ENCODE measurements around the gene UNC13A.

Gene UNC13A

GRCh38 chr19:17658666-17659065, 29.5 kb downstream of the UNC13A start:
- H3K27me3 ChIP-seq (replicated peaks), result no peaks in the 10 kb centered on the region
- DNase-seq, result no peak
- no peak overlapping the region for H3K4me3 ChIP-seq (ENCODE audit: low read depth, low read length)
- H3K36me3 ChIP-seq (replicated peaks), result no peaks in the 10 kb centered on the region
- H3K27ac ChIP-seq, result no peak overlapping the region
- TF ChIP-seq CTCF (IDR thresholded peaks at IDR 0.05; ENCODE audit: low read depth, low read length, missing control alignments), result no peak
- in situ Hi-C loops (cut with HindIII; ENCODE audit: low pct_ligation_motif_present, low sequenced_read_pairs), result no loop called here

- DNase-seq, result no peak
- in situ Hi-C loops (cut with HindIII; ENCODE audit: low pct_ligation_motif_present, low sequenced_read_pairs), result no loop called here
- no peak for TF ChIP-seq CTCF (IDR thresholded peaks at IDR 0.05; ENCODE audit: low read depth, low read length, missing control alignments)
- H3K4me3 ChIP-seq (ENCODE audit: low read depth, low read length), result no peak overlapping the region
- no peak overlapping the region for H3K27ac ChIP-seq
- H3K27me3 ChIP-seq (replicated peaks), result no peaks in the 10 kb centered on the region
- H3K36me3 ChIP-seq (replicated peaks), result no peaks in the 10 kb centered on the region
Measured at GRCh38 chr19:17658240-17658639, 29.9 kb downstream of the UNC13A start.

GRCh38 chr19:17656970-17657369, 31.2 kb downstream of the UNC13A start:
- no peaks in the 10 kb centered on the region for H3K36me3 ChIP-seq (replicated peaks)
- no peak for TF ChIP-seq CTCF (IDR thresholded peaks at IDR 0.05; ENCODE audit: low read depth, low read length, missing control alignments)
- H3K27me3 ChIP-seq (replicated peaks), result no peaks in the 10 kb centered on the region
- no peak for DNase-seq
- H3K4me3 ChIP-seq (ENCODE audit: low read depth, low read length), result no peak overlapping the region
- no peak overlapping the region for H3K27ac ChIP-seq
- in situ Hi-C loops (cut with HindIII; ENCODE audit: low pct_ligation_motif_present, low sequenced_read_pairs), result no loop called here

- TF ChIP-seq CTCF (IDR thresholded peaks at IDR 0.05; ENCODE audit: low read depth, low read length, missing control alignments), result no peak
- Histone ChIP-seq H3K4me3 (ENCODE audit: low read depth, low read length) (no peak overlapping the region), H3K27ac (no peak overlapping the region), H3K36me3 (replicated peaks) (no peaks in the 10 kb centered on the region), H3K27me3 (replicated peaks) (no peaks in the 10 kb centered on the region)
- no peak for DNase-seq
- in situ Hi-C loops (cut with HindIII; ENCODE audit: low pct_ligation_motif_present, low sequenced_read_pairs), result no loop called here
Measured at GRCh38 chr19:17655751-17656472, 32.2 kb downstream of the UNC13A start.

GRCh38 chr19:17654993-17655392, 33.2 kb downstream of the UNC13A start:
- H3K4me3 ChIP-seq (ENCODE audit: low read depth, low read length), result no peak overlapping the region
- in situ Hi-C loops (cut with HindIII; ENCODE audit: low pct_ligation_motif_present, low sequenced_read_pairs), result no loop called here
- TF ChIP-seq CTCF (IDR thresholded peaks at IDR 0.05; ENCODE audit: low read depth, low read length, missing control alignments), result no peak
- no peak overlapping the region for H3K27ac ChIP-seq
- DNase-seq, result no peak
- H3K27me3 ChIP-seq (replicated peaks), result no peaks in the 10 kb centered on the region
- H3K36me3 ChIP-seq (replicated peaks), result no peaks in the 10 kb centered on the region

GRCh38 chr19:17652627-17653026, 35.5 kb downstream of the UNC13A start:
- no peak for DNase-seq
- H3K4me3 ChIP-seq (ENCODE audit: low read depth, low read length), result no peak overlapping the region
- H3K27me3 ChIP-seq (replicated peaks), result no peaks in the 10 kb centered on the region
- H3K36me3 ChIP-seq (replicated peaks), result no peaks in the 10 kb centered on the region
- in situ Hi-C loops (cut with HindIII; ENCODE audit: low pct_ligation_motif_present, low sequenced_read_pairs), result no loop called here
- no peak overlapping the region for H3K27ac ChIP-seq
- TF ChIP-seq CTCF (IDR thresholded peaks at IDR 0.05; ENCODE audit: low read depth, low read length, missing control alignments), result no peak
